ENCODE data around the gene CPA1. TPM values are rescaled to one million over a fixed set of nuclear protein-coding genes. Genes with fewer than 3 reads are reported as not detected.

CPA1 gene
- total and polyA plus RNA-seq, 12 donors, result 0.35 to 3.8 (median 2.7) TPM; not detected in 4

- TF ChIP-seq CTCF (IDR thresholded peaks at IDR 0.05), result no peak
- no peak for ATAC-seq
- H3K27ac ChIP-seq, result no peak overlapping the region
- H3K9me3 ChIP-seq, result peaks cover 0 to 24% (median 10%) of the 10 kb centered on the region in 11 donors
- intact Hi-C loops (cut with DNase I), result loop anchor here in 1 of 10 donors (10.0 kb wide), 1 partner anchor 63 kb away; no protein-coding TSS in a partner anchor
- no peak for DNase-seq
- no peaks in the 10 kb centered on the region for H3K36me3 ChIP-seq
- peaks cover 0 to 9% (median 4%) of the 10 kb centered on the region in 9 donors for H3K4me1 ChIP-seq
- WGBS, 2 donors, result 92 to 95% methylated on average over 7 of the region's 7 CpGs
- no peaks in the 10 kb centered on the region for H3K27me3 ChIP-seq
- H3K4me3 ChIP-seq, result no peak overlapping the region
These were observed 18.6 kb upstream of the CPA1 start for GRCh38 chr7:130361681-130362080.

GRCh38 chr7:130362251-130362816 lies 18.0 kb upstream of the CPA1 start:
- Histone ChIP-seq H3K36me3 (no peaks in the 10 kb centered on the region), H3K4me3 (no peak overlapping the region), H3K27me3 (no peaks in the 10 kb centered on the region), H3K27ac (no peak overlapping the region), H3K4me1 (peaks cover 0 to 3% (median 0%) of the 10 kb centered on the region in 9 donors), H3K9me3 (peaks cover 0 to 24% (median 10%) of the 10 kb centered on the region in 11 donors)
- no peak for DNase-seq
- no peak for ATAC-seq
- intact Hi-C loops (cut with DNase I), result loop anchor here in 1 of 10 donors (10.0 kb wide), 1 partner anchor 62 kb away; no protein-coding TSS in a partner anchor
- no peak for TF ChIP-seq CTCF (IDR thresholded peaks at IDR 0.05)
- 89 to 96% methylated on average over 10 of the region's 10 CpGs for WGBS, 2 donors

GRCh38 chr7:130363026-130363847 lies 17.1 kb upstream of the CPA1 start:
- intact Hi-C loops (cut with DNase I), result loop anchor here in 1 of 10 donors (10.0 kb wide), 1 partner anchor 62 kb away; no protein-coding TSS in a partner anchor
- H3K27ac ChIP-seq, result no peak overlapping the region
- no peak for DNase-seq
- H3K9me3 ChIP-seq, result peaks cover 0 to 24% (median 10%) of the 10 kb centered on the region in 11 donors
- WGBS, 2 donors, result 87 to 90% methylated on average over 8 of the region's 8 CpGs
- no peaks in the 10 kb centered on the region for H3K4me1 ChIP-seq
- no peaks in the 10 kb centered on the region for H3K27me3 ChIP-seq
- TF ChIP-seq CTCF (IDR thresholded peaks at IDR 0.05), result no peak
- no peak overlapping the region for H3K4me3 ChIP-seq
- H3K36me3 ChIP-seq, result no peaks in the 10 kb centered on the region
- no peak for ATAC-seq

- Histone ChIP-seq H3K36me3 (no peaks in the 10 kb centered on the region), H3K4me1 (peaks cover 0 to 8% (median 0%) of the 10 kb centered on the region in 9 donors), H3K4me3 (no peak overlapping the region), H3K27me3 (no peaks in the 10 kb centered on the region), H3K9me3 (peaks cover 0 to 16% (median 2%) of the 10 kb centered on the region in 11 donors), H3K27ac (no peak overlapping the region)
- WGBS, 2 donors, result 84 to 90% methylated on average over 4 of the region's 4 CpGs
- intact Hi-C loops (cut with DNase I), result loop anchor here in 1 of 10 donors (10.0 kb wide), 1 partner anchor 60 kb away; no protein-coding TSS in a partner anchor
- TF ChIP-seq CTCF (IDR thresholded peaks at IDR 0.05), result no peak
- ATAC-seq (no peak), DNase-seq (no peak)
These were observed 15.8 kb upstream of the CPA1 start for GRCh38 chr7:130364451-130364850.

All from heart right ventricle (tissue), 16 donors.